SK-MEL-5 (cell line): Measurements from ENCODE around the gene NKPD1. TPM values are rescaled to one million over a fixed set of nuclear protein-coding genes. Genes with fewer than 3 reads are reported as not detected.

Experiments used
- DNase-seq: peaks from one replicate; pipeline ENCODE4 v3.0.0-alpha.2; 2016; ENCODE audit warnings: low read depth, low spot score
- in situ Hi-C: cut with HindIII; loops from 2 replicates; pipeline ENCODE4 v1.10.0; 2016; ENCODE audit warnings: low sequenced_read_pairs, high pct_unique_total_duplicates, low pct_unique_long_range_greater_than_20kb
- total RNA-seq: library from RNA; depleted of rRNA; stranded (reverse); fragments of >200 nt; shearing (Covaris generic); gene quantifications from 2 replicates; pipeline ENCODE4 v1.2.3, GENCODE V29; 2014; rRNA removed

The NKPD1 gene
- total RNA-seq, 1 experiment from 2014 or later = 0.03 TPM

GRCh38 chr19:45115809-45116615, 44.8 kb downstream of the NKPD1 start:
- DNase-seq = no peak
- in situ Hi-C loops = no loop called here

GRCh38 chr19:45114116-45114515, 46.7 kb downstream of the NKPD1 start:
- no peak for DNase-seq
- in situ Hi-C loops = no loop called here

- no peak for DNase-seq
- in situ Hi-C loops = no loop called here
Measured at GRCh38 chr19:45113628-45114027, 47.2 kb downstream of the NKPD1 start.

- in situ Hi-C loops = no loop called here
- no peak for DNase-seq
Measured at GRCh38 chr19:45112111-45112827, 48.5 kb downstream of the NKPD1 start.

Other genes with a start within 250 kb of the NKPD1 start
- 17.3 and 34.2 TPM in 2 replicates for gene APOC1, start 246.4 kb downstream of the NKPD1 start, total RNA-seq
- not detected in 2 replicates for gene APOC4, start 218.7 kb downstream of the NKPD1 start, total RNA-seq
- 1.8 and 3.4 TPM in 2 replicates for gene APOC2, start 214.9 kb downstream of the NKPD1 start, total RNA-seq
- 24.8 and 35.9 TPM in 2 replicates for gene CLPTM1, start 205.6 kb downstream of the NKPD1 start, total RNA-seq
- 4.0 and 5.3 TPM in 2 replicates for gene RELB, start 159.5 kb downstream of the NKPD1 start, total RNA-seq
- 13.7 and 28.8 TPM in 2 replicates for gene CLASRP, start 121.9 kb downstream of the NKPD1 start, total RNA-seq
- gene ZNF296, start 84.5 kb downstream of the NKPD1 start, total RNA-seq = 0.08 and 0.32 TPM in 2 replicates
- gene GEMIN7, start 81.7 kb downstream of the NKPD1 start, total RNA-seq = 24.7 and 26.7 TPM in 2 replicates
- 41.2 and 46.0 TPM in 2 replicates for gene PPP1R37, start 67.8 kb downstream of the NKPD1 start, total RNA-seq
- gene TRAPPC6A, start 17.3 kb upstream of the NKPD1 start, total RNA-seq = 22.1 and 22.3 TPM in 2 replicates
- 3.7 and 5.3 TPM in 2 replicates for gene BLOC1S3, start 17.8 kb upstream of the NKPD1 start, total RNA-seq
- gene EXOC3L2, start 84.4 kb upstream of the NKPD1 start, total RNA-seq = not detected in 2 replicates
- gene MARK4, start 90.3 kb upstream of the NKPD1 start, total RNA-seq = 7.2 and 7.7 TPM in 2 replicates
- not detected in 2 replicates for gene CKM, start 161.9 kb upstream of the NKPD1 start, total RNA-seq
- gene KLC3, start 179.8 kb upstream of the NKPD1 start, total RNA-seq = 0.43 and 1.3 TPM in 2 replicates
- gene ERCC2, start 209.6 kb upstream of the NKPD1 start, total RNA-seq = 10.7 and 13.8 TPM in 2 replicates
- gene PPP1R13L, start 244.1 kb upstream of the NKPD1 start, total RNA-seq = 1.5 and 1.8 TPM in 2 replicates
- 19.3 and 20.2 TPM in 2 replicates for gene POLR1G, start 245.7 kb upstream of the NKPD1 start, total RNA-seq